ENCODE results near the gene ASIC4. TPM values are rescaled to one million over a fixed set of nuclear protein-coding genes. Genes with fewer than 3 reads are reported as not detected.

ASIC4 gene
- polyA plus RNA-seq, 1 donor (not counting 4 experiments of a cell fraction or from before 2014, with no cell fraction given): not detected

- FAIRE-seq (no peak), DNase-seq (ENCODE audit: low read depth, low spot score) (no peak)
- no peaks in the 10 kb centered on the region for H3K79me2 ChIP-seq (ENCODE audit: control insufficient read depth, insufficient read depth, low read length)
- H4K20me1 ChIP-seq (ENCODE audit: control insufficient read depth, extremely low read depth, insufficient read depth, low read length): no peaks in the 10 kb centered on the region
- H3K4me1 ChIP-seq (ENCODE audit: control insufficient read depth, extremely low read depth, insufficient read depth, low read length): no peaks in the 10 kb centered on the region
- no peak overlapping the region for H3K4me3 ChIP-seq (ENCODE audit: control insufficient read depth in 2 of 3, extremely low read depth in 1 of 3, insufficient read depth in 2 of 3, low read depth in 1 of 3, low read length in 3 of 3)
- TF ChIP-seq CTCF (optimal IDR thresholded peaks at IDR 0.05 in 1 of 3, IDR thresholded peaks at IDR 0.05 in 1 of 3, conservative IDR thresholded peaks at IDR 0.05 in 1 of 3; ENCODE audit: extremely low read depth in 1 of 3, insufficient read depth in 2 of 3, low read length in 3 of 3): no peak
- no peak for TF ChIP-seq EZH2 (IDR thresholded peaks at IDR 0.05; ENCODE audit: low read length)
- H2AFZ ChIP-seq (ENCODE audit: control insufficient read depth, low read length): no peak overlapping the region
- H3K9ac ChIP-seq (ENCODE audit: control insufficient read depth, extremely low read depth, insufficient read depth, low read length): no peak overlapping the region
- peaks cover 9% of the 10 kb centered on the region for H3K27me3 ChIP-seq (ENCODE audit: control insufficient read depth, extremely low read depth, insufficient read depth, low read length)
- H3K9me3 ChIP-seq (ENCODE audit: control insufficient read depth, low read depth, low read length): no peaks in the 10 kb centered on the region
- dilution Hi-C loops (cut with MboI; ENCODE audit: extremely low pct_ligation_motif_present, low sequenced_read_pairs): no loop called here
- H3K4me2 ChIP-seq (ENCODE audit: control insufficient read depth, extremely low read depth, insufficient read depth, low read depth, low read length): no peak overlapping the region
- H3K36me3 ChIP-seq (ENCODE audit: control insufficient read depth in 2 of 2, extremely low read depth in 1 of 2, insufficient read depth in 2 of 2, low read length in 2 of 2): no peaks in the 10 kb centered on the region
- no peaks in the 10 kb centered on the region for H3K9me1 ChIP-seq (ENCODE audit: control insufficient read depth, extremely low read depth, insufficient read depth, low read length)
- no peak overlapping the region for H3K27ac ChIP-seq (ENCODE audit: control insufficient read depth, insufficient read depth, low read length)
Measured at GRCh38 chr2:219555956-219556355, 41.7 kb downstream of the ASIC4 start.

- Histone ChIP-seq H3K9ac (ENCODE audit: control insufficient read depth, extremely low read depth, insufficient read depth, low read length) (no peak overlapping the region), H3K4me2 (ENCODE audit: control insufficient read depth, extremely low read depth, insufficient read depth, low read depth, low read length) (no peak overlapping the region), H3K9me1 (ENCODE audit: control insufficient read depth, extremely low read depth, insufficient read depth, low read length) (no peaks in the 10 kb centered on the region), H2AFZ (ENCODE audit: control insufficient read depth, low read length) (no peak overlapping the region), H3K9me3 (ENCODE audit: control insufficient read depth, low read depth, low read length) (no peaks in the 10 kb centered on the region), H3K27ac (ENCODE audit: control insufficient read depth, insufficient read depth, low read length) (no peak overlapping the region), H4K20me1 (ENCODE audit: control insufficient read depth, extremely low read depth, insufficient read depth, low read length) (no peaks in the 10 kb centered on the region), H3K4me3 (ENCODE audit: control insufficient read depth in 2 of 3, extremely low read depth in 1 of 3, insufficient read depth in 2 of 3, low read depth in 1 of 3, low read length in 3 of 3) (no peak overlapping the region), H3K27me3 (ENCODE audit: control insufficient read depth, extremely low read depth, insufficient read depth, low read length) (peaks cover 9% of the 10 kb centered on the region), H3K4me1 (ENCODE audit: control insufficient read depth, extremely low read depth, insufficient read depth, low read length) (no peaks in the 10 kb centered on the region), H3K36me3 (ENCODE audit: control insufficient read depth in 2 of 2, extremely low read depth in 1 of 2, insufficient read depth in 2 of 2, low read length in 2 of 2) (no peaks in the 10 kb centered on the region), H3K79me2 (ENCODE audit: control insufficient read depth, insufficient read depth, low read length) (no peaks in the 10 kb centered on the region)
- dilution Hi-C loops (cut with MboI; ENCODE audit: extremely low pct_ligation_motif_present, low sequenced_read_pairs): no loop called here
- TF ChIP-seq EZH2 (IDR thresholded peaks at IDR 0.05; ENCODE audit: low read length) (no peak), CTCF (optimal IDR thresholded peaks at IDR 0.05 in 1 of 3, IDR thresholded peaks at IDR 0.05 in 1 of 3, conservative IDR thresholded peaks at IDR 0.05 in 1 of 3; ENCODE audit: extremely low read depth in 1 of 3, insufficient read depth in 2 of 3, low read length in 3 of 3) (no peak)
- DNase-seq (ENCODE audit: low read depth, low spot score) (no peak), FAIRE-seq (no peak)
Measured at GRCh38 chr2:219556413-219556812, 42.1 kb downstream of the ASIC4 start.
